GM18526 (cell line): Measurements from ENCODE around the gene NSG1.

ENCODE experiments used
- POLR2A ChIP-seq: IDR thresholded peaks from 3 replicates; pipeline ENCODE4 v1.6.1; 2011; ENCODE audit not compliant: insufficient read length; ENCODE audit errors: extremely low read depth

The NSG1 gene

DNA sequence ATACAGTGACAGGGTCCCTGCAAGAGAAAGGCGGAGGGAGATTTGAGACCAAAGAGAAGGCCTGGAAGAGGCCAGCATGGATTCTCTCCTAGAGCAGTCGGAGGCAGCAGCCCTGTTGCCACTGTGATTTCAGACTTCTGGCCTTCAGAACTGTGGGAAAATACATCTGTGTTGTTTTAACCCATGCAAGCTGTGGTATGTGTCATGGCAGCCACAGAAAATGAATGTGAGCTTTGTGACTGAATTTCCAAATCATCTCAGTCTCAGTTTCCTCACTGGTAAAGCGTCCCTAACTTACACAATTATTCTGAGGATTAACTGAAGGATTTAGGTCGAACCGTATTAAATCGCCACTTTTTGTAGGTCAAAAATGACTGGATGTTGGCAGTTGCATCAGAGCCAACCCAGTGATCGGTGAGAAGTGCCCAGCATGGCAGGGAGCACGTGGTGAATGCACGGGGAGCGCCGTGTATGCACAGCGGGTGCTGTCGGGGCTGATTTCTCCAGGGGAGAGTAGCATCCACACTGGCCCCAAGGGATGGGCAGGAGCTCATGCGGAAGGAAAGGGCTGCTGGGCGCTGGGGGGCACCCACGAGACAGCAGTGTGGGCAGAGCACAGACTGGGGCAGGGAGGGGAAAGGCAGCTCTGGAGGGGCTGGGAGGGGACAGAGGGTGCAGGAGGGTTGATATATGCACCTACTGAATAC lies 23.8 kb upstream of the NSG1 start:
- no peak for TF ChIP-seq POLR2A

DNA sequence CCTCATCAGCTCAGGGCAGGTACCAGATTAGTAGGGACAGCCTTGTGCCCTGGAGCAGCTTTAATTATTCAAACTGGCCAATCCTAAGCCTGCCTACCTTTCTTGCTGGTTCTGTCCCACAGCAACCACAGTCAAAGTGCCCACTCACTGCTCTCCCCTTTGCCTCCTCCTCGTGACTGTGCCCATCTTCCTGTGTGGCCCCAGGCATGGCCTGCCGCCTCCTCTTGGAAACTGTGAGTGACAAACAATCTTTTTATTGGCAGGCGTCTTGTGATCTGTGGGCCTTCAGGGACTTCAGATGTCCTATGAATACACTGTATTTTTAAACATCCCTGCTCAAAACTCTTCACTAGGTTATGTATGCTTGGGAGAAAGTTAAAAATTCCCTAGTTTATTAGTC lies 22.8 kb upstream of the NSG1 start:
- TF ChIP-seq POLR2A: no peak

DNA sequence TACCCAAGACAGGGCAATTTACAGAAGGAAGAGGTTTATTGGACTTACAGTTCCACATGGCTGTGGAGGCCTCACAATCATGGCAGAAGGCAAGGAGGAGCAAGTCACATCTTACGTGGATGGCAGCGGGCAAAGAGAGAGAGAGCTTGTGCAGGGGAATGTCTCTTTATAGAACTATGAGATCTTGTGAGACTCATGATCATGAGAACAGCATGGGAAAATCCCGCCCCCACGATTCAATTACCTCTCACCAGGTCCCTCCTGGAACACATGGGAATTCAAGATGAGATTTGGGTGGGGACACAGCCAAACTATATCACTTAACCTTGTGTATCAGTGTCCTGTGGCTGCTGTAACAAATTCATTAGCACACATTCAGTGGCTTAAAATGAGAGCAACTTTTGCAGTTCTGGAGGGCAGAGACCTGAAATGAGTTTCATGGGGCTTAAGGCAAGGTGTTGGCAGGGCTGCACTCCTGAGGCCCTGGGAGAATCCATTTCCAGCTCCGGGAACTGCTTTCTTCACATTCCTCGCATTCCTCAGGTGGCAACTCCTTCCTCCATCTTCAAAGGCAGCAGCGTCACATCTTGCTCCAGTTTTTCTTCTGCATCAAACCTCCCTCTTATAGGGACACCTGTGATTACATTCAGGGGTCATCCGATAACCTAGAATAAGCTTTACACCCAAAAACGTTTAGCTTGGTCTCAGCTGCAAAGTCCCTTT lies 22.3 kb upstream of the NSG1 start:
- no peak for TF ChIP-seq POLR2A

DNA sequence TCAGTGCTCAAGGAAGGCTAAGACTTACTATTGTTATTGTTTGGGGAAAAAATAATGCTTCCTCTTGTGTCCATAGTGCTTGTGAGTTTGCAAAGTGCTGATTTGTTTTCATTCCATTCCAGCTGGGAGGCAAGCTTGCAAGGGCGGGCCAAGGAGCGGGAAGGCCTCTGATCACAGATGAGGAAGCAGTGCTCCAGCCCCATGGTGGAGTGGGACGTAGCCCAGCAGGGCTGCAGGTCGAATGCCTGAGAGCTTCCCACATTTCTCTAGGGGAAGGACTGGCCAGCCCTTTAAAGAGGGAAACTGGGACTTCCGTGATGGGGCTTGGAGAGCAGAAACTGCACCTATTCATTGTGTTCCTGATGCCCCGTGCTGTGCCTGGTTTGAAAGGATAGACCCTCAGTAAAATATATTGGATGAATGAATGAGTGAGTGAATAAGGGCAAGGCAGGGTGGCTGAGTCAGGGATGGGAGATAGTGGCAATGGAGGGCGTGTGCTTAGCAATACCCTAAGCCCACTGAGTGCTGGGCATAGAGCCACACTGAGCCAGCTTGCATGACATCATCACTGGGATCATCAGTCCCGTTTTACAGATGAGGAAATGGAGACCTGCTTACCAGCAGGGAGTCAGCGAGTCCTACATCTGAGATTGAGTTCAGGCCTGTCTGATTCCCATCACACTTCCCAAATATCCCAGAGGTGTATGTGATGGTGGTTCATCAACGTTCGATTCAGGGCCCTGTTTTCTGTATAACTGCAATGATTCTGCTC lies 17.9 kb upstream of the NSG1 start:
- no peak for TF ChIP-seq POLR2A

DNA sequence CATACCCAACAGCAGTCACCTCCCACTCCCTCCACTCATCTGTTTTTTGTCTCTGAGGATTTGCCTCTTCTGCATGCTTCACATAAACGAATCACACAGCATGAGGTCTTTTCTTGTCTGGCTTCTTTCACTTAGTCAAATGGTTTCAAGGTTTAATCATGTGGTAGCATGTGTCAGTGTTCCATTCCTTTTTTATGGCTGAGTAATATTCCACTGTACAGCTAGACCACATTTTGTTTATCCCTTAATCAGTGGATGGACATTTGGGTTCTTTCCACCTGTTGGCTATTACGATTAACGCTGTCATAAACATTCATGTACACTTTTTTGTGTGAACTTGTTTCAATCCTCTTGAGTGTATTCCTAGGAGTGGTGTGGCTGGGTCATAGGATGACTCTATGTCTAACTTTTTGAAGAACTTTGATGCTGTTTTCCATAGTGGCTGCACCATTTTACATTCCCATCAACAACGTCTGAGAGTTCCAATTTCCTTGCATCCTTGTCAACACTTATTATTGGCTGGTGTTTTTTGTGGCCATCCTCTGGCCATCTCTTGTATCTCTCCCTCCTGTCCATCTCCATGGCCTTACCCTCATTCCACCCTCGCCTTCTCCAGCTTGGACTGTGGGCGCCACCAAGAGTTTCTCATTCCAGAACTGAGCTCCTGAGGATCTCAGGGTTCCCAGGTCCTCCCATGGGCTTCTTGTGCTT lies 12.4 kb upstream of the NSG1 start:
- TF ChIP-seq POLR2A: no peak

DNA sequence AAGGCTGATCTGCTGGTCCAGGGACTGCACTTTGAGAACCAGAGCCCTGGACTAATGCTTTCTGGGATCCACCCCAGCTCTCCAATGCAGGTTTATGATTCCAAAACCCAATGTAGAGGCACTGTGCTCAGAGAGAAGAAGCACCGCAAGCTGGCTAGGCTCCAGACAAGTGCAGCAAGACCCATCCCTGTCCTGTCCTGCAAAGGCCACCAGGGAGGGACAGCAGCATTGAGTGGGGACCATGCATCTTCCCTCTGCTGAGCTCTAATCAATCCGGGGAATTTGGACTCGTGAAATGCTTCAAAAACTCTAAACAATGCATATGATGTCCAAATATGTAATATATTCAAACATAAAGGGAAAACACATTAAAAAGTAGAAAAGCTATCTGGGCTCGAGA lies 10.8 kb upstream of the NSG1 start:
- TF ChIP-seq POLR2A: no peak

DNA sequence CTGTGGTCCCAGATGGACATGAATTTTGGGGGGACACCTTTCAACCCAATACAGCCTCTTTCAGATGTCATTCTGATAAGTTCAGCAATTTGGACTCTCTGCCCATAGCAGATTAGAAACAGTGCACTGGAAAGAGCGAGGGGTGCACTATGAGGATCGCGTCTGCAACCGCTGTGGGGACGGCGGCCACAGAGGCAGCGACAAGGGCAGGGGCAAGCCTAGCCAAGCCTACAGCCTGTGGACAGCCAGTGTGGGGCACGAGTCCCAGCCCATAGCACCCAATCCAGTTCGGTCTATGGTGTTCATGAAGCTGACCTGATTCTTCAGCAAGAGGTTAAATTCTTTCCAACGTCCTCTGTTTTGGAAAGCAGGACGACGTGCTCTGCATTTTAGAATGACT lies 9.7 kb upstream of the NSG1 start:
- no peak for TF ChIP-seq POLR2A

DNA sequence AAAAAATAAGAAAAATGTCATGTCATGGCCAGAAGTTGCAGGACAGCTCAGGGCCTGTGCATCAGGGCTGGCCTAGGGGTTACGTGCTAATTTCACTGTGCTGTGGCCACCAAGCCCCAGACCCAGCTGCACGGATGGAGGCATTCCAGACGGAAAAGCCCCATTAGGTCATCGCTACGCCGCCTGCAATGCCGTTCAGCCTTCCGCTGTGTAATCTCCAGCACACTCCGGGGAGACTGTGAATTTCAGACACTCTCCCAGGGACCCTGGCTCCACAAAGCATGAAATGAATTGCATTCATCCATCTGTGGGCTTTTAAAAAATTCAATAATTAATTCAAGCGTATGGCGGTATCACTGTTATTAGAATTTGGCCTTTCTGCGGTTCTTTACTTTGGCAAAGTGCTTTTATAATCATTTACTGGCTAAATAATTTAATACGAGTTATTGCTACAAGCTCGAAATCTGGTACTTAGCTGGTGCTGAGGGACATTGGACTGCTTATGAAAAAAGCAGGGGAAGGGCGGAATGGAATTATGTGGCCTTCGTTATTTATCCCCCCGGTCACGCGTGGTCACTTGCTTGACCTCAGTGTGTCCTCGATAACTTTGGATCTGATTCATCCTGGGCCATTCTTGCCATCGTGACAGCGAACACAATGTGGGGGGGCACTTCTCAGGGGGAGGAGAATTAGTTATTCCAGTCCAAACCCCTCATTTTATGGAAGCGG lies 9.0 kb upstream of the NSG1 start:
- no peak for TF ChIP-seq POLR2A

DNA sequence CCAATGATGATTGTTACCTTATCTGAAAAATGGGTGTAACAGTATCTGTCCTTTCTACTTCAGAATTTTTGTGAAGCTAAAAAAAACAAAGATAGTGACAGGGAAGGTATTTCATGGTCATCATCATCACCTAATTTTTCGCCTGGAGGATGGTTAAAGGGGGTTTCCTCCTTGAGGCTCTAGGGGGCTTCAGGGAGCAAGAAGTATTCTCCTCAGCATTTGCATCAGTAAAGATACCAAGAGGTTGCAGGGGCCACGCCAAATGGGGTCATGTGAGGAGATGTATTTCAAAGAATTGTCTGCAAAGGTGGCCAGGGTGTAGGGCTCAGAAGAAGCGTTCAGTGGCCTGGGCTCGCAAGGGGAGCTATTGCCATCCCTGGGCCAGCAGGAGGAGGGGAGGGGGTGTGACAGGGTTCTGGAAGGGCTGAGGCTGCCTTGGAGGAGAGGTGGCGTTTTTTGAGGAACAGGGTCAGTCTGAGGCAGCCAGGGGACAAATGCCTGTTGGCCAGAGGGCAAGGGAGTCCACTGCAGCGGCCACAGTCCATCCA lies 7.3 kb upstream of the NSG1 start:
- TF ChIP-seq POLR2A: no peak

DNA sequence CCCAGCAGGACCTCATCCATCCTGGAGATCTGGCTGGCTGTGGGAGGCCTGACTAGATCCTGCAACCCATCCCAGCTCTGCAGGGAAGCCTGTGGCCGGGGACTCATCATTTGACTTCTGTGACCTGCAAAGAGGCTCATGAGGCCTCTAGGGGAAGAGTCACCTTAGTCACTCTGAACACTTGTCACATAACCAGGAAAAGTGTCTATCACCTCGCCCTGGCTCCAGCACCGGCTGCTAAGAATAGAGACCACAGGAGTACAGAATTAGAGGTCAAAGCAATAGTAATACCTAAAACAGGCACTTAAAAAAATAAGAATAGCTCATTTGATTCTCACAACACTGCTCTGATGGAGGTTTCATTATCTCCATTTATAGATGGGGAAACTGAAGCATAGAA lies 3.8 kb upstream of the NSG1 start:
- no peak for TF ChIP-seq POLR2A

DNA sequence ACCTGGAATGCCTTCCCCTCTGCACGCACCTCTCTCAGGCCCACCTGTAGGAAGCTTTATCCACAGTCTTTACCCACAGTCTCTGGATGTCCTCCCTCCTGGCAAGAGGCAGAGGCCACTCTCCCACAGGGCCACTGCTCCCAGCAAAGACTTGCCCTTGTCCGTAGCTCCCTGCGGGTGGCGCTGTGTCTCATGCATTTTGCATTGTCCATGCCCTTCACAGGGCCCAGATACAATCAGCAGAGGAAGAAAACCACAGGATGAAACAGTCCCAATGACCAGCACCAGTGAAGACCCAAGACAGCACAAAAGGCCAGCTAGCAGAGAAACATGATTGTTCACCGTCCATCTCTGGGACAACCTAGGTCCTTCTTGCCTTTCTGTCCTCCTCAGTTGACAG lies 2.1 kb upstream of the NSG1 start:
- no peak for TF ChIP-seq POLR2A

DNA sequence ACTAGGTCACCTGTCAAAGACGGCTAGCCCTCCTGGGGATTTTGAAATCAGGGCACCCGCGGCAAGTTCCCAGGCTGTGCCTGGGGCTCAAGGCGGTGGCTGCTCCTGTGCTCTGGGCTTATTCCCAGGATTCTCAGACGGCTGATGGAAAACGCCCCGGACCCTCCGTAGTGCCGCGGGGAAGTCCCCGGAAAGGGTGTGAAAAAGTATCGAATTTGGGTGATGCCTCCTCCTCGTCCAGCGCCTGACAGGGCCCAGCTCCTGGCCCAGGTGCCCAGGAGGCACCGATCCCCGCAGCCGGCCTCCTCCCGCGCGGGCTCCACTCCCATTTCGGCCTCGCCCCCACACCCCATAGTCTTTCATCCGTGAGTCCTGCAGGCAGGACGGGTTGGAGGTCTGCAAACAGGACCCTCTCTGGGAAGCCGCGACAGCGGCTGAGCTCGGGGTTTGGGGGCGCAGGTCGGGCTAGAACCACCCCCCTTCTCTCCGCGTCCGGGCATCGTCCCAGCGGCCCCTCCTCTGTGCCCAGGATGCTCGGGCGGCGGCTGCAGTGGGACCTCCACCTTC lies 1.1 kb upstream of the NSG1 start:
- no peak for TF ChIP-seq POLR2A

DNA sequence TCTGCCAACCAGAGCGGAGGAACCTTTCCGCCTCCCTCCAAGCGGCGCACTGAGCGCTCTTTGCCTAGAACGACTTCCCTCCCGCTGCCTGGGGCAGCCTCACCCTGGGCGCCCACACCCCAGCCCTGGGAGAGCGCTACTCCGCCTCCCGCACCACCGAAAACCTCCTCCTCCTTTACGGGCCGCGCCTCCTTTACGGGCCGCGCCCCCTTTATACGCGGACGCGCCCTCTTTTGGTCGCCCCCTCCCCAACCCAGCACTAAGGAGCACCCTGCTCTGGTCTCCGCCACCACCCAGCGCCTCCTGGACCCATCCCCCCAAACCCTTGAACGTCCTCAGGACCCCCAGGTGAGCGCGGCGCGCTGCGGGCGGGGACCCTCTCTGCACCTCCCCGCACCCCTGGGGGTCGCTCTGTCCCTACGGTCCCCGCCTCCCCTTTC lies 586 bp upstream of the NSG1 start:
- no peak for TF ChIP-seq POLR2A
